ENCODE data around the gene THRA. TPM values are rescaled to one million over a fixed set of nuclear protein-coding genes. Genes with fewer than 3 reads are reported as not detected.

THRA gene
- total RNA-seq, 1 donor from 2014 or later: 3.5 TPM

DNA sequence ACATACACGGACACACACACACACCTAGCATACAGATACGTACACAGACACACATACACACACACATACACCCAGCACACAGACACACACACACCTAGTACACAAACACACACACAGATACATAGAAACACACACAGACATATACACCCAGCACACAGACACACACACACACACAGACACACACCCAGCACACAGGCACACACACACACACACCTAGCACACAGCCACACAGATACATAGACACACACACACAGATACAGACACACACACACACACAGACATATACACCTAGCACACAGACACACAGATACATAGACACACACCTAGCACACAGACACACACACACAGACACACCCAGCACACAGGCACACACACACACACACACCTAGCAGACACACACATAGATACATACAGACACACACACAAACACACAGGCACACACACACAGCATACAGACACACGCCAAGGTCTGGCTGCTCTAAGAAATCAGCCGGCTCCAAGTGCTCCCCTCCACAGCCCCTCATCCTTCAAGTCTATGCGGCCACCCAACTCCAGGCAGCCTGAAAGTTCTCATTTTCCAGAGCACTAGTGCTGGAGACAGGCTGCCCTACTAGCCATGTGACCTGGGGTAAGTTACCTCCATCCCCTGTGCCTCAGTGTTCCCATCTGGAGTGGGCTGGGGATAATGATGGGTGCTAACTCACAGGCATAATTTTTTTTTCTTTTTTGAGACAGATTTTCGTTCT is 24.5 kb downstream of the THRA start:
- no peak overlapping the region for H3K27ac Mint-ChIP-seq
- H3K9me3 Mint-ChIP-seq: no peaks in the 10 kb centered on the region
- H3K27me3 Mint-ChIP-seq (ENCODE audit: insufficient read depth): no peaks in the 10 kb centered on the region
- DNase-seq (ENCODE audit: low spot score): no peak
- intact Hi-C loops (cut with micrococcal nuclease): no loop called here
- no peak overlapping the region for H3K4me3 Mint-ChIP-seq
- no peaks in the 10 kb centered on the region for H3K36me3 Mint-ChIP-seq (ENCODE audit: low read depth)
- no peaks in the 10 kb centered on the region for H3K4me1 Mint-ChIP-seq (ENCODE audit: low read depth)

DNA sequence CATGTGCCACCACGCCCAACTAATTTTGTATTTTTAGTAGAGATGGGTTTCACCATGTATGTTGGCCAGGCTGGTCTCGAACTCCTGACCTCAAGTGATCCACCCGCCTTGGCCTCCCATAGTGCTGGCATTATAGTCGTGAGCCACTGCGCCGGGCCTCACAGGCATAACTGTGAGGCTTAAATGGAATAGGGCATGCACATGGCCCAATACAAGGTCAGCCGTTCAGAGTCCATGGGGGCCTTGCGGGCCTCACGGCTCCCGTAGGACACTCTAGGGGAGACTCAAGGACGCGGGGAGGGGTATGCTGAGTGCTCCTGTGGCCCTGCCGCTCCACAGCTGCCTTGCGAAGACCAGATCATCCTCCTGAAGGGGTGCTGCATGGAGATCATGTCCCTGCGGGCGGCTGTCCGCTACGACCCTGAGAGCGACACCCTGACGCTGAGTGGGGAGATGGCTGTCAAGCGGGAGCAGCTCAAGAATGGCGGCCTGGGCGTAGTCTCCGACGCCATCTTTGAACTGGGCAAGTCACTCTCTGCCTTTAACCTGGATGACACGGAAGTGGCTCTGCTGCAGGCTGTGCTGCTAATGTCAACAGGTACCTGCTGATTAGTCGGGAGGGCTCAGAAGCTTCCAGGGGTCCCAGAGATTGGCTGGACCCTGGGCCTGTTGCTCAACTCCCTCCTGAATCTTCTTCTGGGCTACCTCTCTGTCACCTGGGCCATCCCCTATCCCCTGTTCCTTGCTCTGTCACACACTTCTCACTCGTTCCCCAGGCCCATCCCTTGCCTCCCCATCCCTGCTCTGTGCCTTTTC is 25.3 kb downstream of the THRA start:
- DNase-seq (ENCODE audit: low spot score): no peak
- H3K4me3 Mint-ChIP-seq: no peak overlapping the region
- H3K4me1 Mint-ChIP-seq (ENCODE audit: low read depth): no peaks in the 10 kb centered on the region
- H3K27me3 Mint-ChIP-seq (ENCODE audit: insufficient read depth): no peaks in the 10 kb centered on the region
- no peaks in the 10 kb centered on the region for H3K9me3 Mint-ChIP-seq
- intact Hi-C loops (cut with micrococcal nuclease): no loop called here
- no peaks in the 10 kb centered on the region for H3K36me3 Mint-ChIP-seq (ENCODE audit: low read depth)
- H3K27ac Mint-ChIP-seq: no peak overlapping the region

DNA sequence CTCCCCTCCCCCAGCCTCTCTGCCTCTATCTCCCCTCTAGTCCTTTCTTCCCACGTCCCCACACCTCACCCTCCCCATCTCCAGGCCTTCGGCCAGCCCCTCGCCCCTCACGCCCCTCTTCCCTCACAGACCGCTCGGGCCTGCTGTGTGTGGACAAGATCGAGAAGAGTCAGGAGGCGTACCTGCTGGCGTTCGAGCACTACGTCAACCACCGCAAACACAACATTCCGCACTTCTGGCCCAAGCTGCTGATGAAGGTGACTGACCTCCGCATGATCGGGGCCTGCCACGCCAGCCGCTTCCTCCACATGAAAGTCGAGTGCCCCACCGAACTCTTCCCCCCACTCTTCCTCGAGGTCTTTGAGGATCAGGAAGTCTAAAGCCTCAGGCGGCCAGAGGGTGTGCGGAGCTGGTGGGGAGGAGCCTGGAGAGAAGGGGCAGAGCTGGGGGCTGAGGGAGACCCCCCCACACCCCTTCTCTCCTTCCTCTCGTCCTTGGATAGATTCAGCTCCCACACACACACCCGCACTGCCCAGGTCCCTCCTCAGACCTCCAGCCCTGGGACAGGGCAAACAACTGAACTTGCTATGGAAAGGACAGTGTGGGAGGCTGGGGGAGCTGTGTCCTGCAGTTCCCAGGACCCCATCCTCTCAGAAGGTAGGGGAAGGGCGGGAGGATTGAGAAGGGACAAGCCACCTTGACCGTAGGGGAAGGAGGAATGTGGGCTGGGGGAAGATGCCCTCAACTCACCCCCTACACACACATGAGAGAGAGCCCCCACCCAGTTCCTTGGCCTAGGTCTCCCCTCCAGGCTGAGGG is 26.5 kb downstream of the THRA start:
- intact Hi-C loops (cut with micrococcal nuclease): no loop called here
- H3K9me3 Mint-ChIP-seq: no peaks in the 10 kb centered on the region
- H3K36me3 Mint-ChIP-seq (ENCODE audit: low read depth): peaks cover 11% of the 10 kb centered on the region
- H3K4me1 Mint-ChIP-seq (ENCODE audit: low read depth): no peaks in the 10 kb centered on the region
- no peak overlapping the region for H3K27ac Mint-ChIP-seq
- H3K27me3 Mint-ChIP-seq (ENCODE audit: insufficient read depth): no peaks in the 10 kb centered on the region
- DNase-seq (ENCODE audit: low spot score): no peak
- no peak overlapping the region for H3K4me3 Mint-ChIP-seq

DNA sequence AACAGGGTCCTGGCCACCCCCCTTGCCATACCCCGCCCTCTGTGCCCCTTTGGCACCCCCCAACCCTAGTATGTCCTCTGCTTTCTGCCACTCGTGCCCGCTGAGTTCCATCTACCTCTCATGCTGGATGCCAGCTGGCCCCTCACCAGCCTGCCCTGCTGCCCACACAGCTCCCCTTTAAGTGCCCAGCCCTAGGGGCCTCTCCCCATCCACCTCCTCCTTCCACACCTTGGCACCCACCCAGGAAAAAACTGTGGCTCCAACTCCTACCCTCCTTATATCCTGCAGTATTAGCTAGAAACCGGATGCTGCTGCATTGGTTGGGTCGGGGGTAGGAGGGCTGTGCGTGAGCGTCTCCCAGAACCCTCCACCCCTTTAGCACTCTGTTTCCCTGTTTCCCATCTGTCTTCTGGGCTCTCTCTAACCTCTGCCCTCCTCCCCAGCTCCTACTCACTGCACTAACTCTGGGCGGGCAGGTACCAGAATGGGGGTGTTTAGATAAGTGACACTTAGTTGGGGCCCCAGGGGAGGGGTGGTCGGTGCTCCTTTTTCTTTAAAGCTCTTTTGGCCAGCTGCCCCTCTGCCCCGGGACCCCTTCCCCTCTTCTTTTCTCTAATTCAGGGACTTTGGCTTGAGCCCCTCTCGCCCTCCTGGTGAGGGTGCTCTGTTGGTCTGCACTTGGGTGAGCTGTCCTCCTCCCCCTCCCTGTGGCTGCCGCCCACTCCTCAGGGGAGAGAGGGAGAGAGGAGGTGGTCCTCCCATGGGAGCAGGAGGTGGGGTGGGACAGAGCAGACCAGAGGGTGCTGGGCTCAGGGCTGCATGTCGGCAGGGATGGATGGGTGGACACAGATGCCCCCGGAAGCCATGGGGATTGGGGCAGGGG is 27.7 kb downstream of the THRA start:
- no peak overlapping the region for H3K27ac Mint-ChIP-seq
- peaks cover 21% of the 10 kb centered on the region for H3K36me3 Mint-ChIP-seq (ENCODE audit: low read depth)
- no peak for DNase-seq (ENCODE audit: low spot score)
- H3K4me1 Mint-ChIP-seq (ENCODE audit: low read depth): peaks cover 10% of the 10 kb centered on the region
- H3K9me3 Mint-ChIP-seq: no peaks in the 10 kb centered on the region
- H3K4me3 Mint-ChIP-seq: no peak overlapping the region
- intact Hi-C loops (cut with micrococcal nuclease): loop anchor here (10.0 kb wide), 1 partner anchor 316 kb away; no protein-coding TSS in a partner anchor
- H3K27me3 Mint-ChIP-seq (ENCODE audit: insufficient read depth): no peaks in the 10 kb centered on the region

DNA sequence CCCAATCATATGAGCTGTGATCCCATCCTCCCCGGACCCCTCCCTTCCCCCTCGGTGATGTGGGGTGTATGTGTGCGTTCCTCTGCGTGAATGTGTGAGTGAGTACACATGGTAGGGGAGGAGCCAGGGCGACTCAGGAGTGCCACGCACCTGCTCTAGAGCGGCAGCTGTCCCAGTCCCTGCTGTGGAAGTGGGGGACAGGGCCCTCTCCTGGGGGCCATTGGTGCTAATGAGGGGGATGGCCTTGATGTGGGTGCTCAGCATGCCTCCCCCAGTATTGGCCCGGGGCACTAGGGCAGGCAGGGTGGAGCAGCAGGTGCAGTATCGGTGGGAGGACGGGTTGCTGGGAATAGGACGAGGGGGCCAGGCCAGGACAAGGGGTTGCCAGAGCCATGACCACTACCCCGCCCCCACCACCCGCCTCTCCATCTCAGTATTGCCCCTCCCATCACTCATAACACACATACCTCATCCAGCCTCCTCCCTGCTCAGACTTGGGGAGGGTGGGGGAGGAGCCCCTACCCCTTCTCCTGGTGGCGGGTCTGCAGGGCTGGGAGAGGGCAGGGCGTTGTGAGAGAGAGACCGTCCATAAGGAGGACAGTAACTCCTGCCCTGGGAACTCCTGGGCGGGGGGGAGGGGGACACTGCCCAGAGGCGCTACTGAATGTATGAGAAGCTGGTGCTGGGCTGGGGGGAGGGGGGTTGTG is 29.1 kb downstream of the THRA start:
- peaks cover 31% of the 10 kb centered on the region for H3K36me3 Mint-ChIP-seq (ENCODE audit: low read depth)
- H3K27ac Mint-ChIP-seq: no peak overlapping the region
- H3K27me3 Mint-ChIP-seq (ENCODE audit: insufficient read depth): no peaks in the 10 kb centered on the region
- H3K4me3 Mint-ChIP-seq: no peak overlapping the region
- H3K4me1 Mint-ChIP-seq (ENCODE audit: low read depth): peaks cover 23% of the 10 kb centered on the region
- DNase-seq (ENCODE audit: low spot score): no peak
- H3K9me3 Mint-ChIP-seq: no peaks in the 10 kb centered on the region
- intact Hi-C loops (cut with micrococcal nuclease): loop anchor here (10.0 kb wide), 1 partner anchor 317 kb away; no protein-coding TSS in a partner anchor

DNA sequence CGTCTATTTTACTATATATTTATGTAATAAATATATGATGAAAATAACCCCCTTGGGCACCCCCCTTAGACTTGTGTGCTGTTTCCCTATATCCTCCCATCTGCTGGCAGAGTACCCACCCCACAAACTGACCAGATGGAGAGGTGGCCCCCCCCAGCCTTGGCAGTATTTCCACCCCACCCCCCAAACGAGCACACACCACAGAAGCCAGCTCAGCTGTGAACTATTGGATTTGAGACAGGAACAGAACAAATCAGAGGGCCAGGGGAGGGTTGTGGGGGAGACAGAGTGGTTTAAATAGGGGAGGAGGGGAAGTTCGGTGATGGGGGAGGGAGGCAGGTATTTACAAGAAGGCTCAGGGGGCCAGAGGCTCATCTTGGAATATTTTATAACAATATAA is 29.8 kb downstream of the THRA start:
- H3K4me1 Mint-ChIP-seq (ENCODE audit: low read depth): peaks cover 30% of the 10 kb centered on the region
- no peak for DNase-seq (ENCODE audit: low spot score)

DNA sequence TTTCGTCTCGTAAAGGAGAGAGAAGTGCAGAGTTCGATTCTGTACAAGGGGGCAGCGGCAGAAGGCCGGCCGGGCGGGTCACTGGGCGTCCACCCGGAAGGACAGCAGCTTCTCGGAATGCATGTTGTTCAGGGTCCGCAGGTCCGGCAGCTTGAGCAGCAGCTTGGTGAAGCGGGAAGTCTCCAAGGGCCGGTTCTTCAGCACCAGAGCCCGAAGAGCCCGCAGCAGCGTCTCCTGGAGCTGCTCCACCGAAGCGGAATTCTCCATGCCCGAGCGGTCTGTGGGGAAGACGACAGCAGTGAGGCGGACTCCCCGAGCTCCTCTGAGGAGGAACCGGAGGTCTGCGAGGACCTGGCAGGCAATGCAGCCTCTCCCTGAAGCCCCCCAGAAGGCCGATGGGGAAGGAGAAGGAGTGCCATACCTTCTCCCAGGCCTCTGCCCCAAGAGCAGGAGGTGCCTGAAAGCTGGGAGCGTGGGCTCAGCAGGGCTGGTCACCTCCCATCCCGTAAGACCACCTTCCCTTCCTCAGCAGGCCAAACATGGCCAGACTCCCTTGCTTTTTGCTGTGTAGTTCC is 30.3 kb downstream of the THRA start:
- intact Hi-C loops (cut with micrococcal nuclease): loop anchor here (10.0 kb wide), 1 partner anchor 318 kb away; no protein-coding TSS in a partner anchor
- DNase-seq (ENCODE audit: low spot score): no peak
- Mint-ChIP-seq H3K27ac (no peak overlapping the region), H3K4me1 (ENCODE audit: low read depth) (peaks cover 35% of the 10 kb centered on the region), H3K9me3 (no peaks in the 10 kb centered on the region), H3K27me3 (ENCODE audit: insufficient read depth) (peaks cover 1% of the 10 kb centered on the region), H3K36me3 (ENCODE audit: low read depth) (peaks cover 40% of the 10 kb centered on the region), H3K4me3 (no peak overlapping the region)

More for the DNA sequence above, 29.8 kb downstream of the THRA start:
- intact Hi-C loops (cut with micrococcal nuclease): loop anchor here (10.0 kb wide), 1 partner anchor 318 kb away; no protein-coding TSS in a partner anchor
- Mint-ChIP-seq H3K27me3 (ENCODE audit: insufficient read depth) (peaks cover 1% of the 10 kb centered on the region), H3K4me3 (no peak overlapping the region), H3K9me3 (no peaks in the 10 kb centered on the region), H3K36me3 (ENCODE audit: low read depth) (peaks cover 37% of the 10 kb centered on the region), H3K27ac (no peak overlapping the region)

DNA sequence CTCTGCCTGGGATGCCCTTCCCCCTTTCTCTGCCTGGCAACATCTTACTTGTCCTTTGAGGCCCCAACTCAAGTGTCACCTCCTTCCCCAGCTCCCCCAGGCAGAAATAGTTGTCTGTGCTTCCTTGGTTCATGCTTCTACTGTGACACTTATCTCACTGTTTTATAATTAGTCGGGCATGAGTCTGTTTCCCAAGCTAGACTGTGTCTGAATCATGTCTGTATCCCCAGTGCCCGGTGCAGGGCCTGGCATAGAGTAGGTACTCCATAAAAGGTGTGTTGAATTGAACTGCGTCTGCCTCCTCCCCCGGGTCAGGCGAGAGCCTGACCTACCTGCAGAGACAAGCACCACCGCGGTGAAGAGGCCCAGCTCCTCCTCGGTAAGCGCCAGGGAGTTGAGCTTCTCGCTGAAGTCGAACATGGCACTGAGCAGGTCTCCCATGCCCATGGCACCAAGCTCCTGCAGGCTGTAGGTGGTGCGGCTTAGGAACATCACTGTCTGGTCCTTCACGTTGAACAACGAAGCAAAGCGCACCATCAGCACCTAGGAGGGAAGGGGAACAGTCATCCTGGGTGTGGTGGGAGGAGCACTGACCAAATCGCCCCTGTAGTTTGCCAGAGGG is 30.9 kb downstream of the THRA start:
- H3K36me3 Mint-ChIP-seq (ENCODE audit: low read depth): peaks cover 41% of the 10 kb centered on the region
- H3K9me3 Mint-ChIP-seq: no peaks in the 10 kb centered on the region
- intact Hi-C loops (cut with micrococcal nuclease): loop anchor here (10.0 kb wide), 1 partner anchor 319 kb away; no protein-coding TSS in a partner anchor
- no peak overlapping the region for H3K27ac Mint-ChIP-seq
- no peak overlapping the region for H3K4me3 Mint-ChIP-seq
- peaks cover 4% of the 10 kb centered on the region for H3K27me3 Mint-ChIP-seq (ENCODE audit: insufficient read depth)
- H3K4me1 Mint-ChIP-seq (ENCODE audit: low read depth): peaks cover 41% of the 10 kb centered on the region
- DNase-seq (ENCODE audit: low spot score): no peak

DNA sequence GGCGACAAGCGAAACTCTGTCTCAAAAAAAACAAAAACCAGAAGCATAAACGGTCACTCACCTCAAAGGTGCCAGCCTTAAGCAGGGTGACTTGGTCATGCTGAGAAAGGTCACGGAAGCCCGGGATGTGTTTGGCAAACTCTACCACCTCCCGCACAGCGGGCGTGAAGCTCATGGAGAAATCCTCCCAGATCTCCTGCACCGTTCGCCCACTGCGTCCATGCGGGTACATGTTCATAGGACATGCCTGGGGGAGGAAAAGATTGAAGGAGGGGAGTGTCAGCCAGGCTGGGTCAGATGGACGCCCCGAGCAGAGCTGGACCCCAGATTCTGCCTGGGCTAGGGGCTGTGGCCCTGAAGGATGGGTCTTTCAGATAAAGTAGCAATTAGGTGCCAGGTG is 32.1 kb downstream of the THRA start:
- no peak for DNase-seq (ENCODE audit: low spot score)
- H3K4me3 Mint-ChIP-seq: no peak overlapping the region
- intact Hi-C loops (cut with micrococcal nuclease): loop anchor here (5.0 to 10.0 kb wide), 3 partner anchors 228 to 693 kb away; partner anchors contain the start of genes FBXL20 and ZPBP2
- H3K27ac Mint-ChIP-seq: no peak overlapping the region
- H3K27me3 Mint-ChIP-seq (ENCODE audit: insufficient read depth): peaks cover 5% of the 10 kb centered on the region
- H3K36me3 Mint-ChIP-seq (ENCODE audit: low read depth): peaks cover 41% of the 10 kb centered on the region
- peaks cover 52% of the 10 kb centered on the region for H3K4me1 Mint-ChIP-seq (ENCODE audit: low read depth)
- no peaks in the 10 kb centered on the region for H3K9me3 Mint-ChIP-seq

DNA sequence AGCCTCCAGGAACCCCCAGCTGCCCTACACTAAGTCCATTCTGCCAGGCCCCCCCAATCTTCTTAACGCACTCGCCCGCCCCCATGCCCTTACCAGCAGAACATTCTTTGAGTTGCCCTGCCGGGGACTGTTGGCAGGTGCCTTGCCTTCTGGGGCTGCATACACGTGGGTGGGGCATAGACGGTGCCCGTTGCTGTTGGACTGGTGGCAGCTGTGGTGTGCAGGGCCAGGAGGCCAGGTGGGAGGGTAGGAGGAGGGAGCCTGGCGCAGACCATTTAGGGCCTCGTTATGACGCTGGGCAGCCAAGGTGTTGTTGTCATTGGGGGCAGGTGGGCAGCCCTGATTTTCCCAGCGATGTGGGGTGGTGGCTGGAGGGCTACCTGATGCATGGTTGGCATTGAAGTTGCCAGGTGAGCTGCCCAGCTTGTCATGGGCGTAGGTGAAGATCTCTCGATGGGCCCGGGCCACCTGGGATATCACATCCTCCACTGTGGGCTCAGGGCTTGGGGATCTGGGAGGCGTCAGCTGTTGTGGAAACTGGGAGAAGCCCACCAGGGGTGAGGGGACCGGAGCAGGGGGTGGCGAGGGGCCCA is 32.7 kb downstream of the THRA start:
- Mint-ChIP-seq H3K4me1 (ENCODE audit: low read depth) (peaks cover 58% of the 10 kb centered on the region), H3K27me3 (ENCODE audit: insufficient read depth) (peaks cover 5% of the 10 kb centered on the region), H3K4me3 (peak overlapping the region; percentile 76), H3K27ac (peak overlapping the region; percentile 81), H3K36me3 (ENCODE audit: low read depth) (peaks cover 41% of the 10 kb centered on the region), H3K9me3 (no peaks in the 10 kb centered on the region)
- intact Hi-C loops (cut with micrococcal nuclease): loop anchor here (5.0 to 10.0 kb wide), 3 partner anchors 228 to 693 kb away; partner anchors contain the start of genes FBXL20 and ZPBP2
- DNase-seq (ENCODE audit: low spot score): no peak
